ENCODE data around the gene ZNF665.

GRCh38 chr19:53161123-53161522 lies 32.0 kb downstream of the ZNF665 start:
- TF ChIP-seq POLR2A (IDR thresholded peaks at IDR 0.05; ENCODE audit: low read length) (no peak), GATA1 (IDR thresholded peaks at IDR 0.05; ENCODE audit: low read depth, low read length) (no peak)
